Left colon (tissue), 2 donors: ENCODE measurements around the gene DYNLT4. TPM values are rescaled to one million over a fixed set of nuclear protein-coding genes. Genes with fewer than 3 reads are reported as not detected.
"Not testable (repeated sequence)": the region's sequence is repeated elsewhere in the genome, so short reads cannot be mapped to it uniquely, and the experiment has no call there.

Source experiments
- ATAC-seq: fragments of 200-7000 bp; cut with Tn5 transposase; one replicate; pipeline ENCODE4 v1.9.1; 2020; ENCODE audit warnings: mild to moderate bottlenecking, moderate library complexity
- DNase-seq, 2 donors: peaks; one replicate each; pipeline ENCODE4 v3.0.0-alpha.2; 2020
- intact Hi-C, 2 donors: fragments of 100-400 bp; cut with DNase I in 1 of 2; cut with micrococcal nuclease in 1 of 2; formaldehyde crosslinking; loops; one replicate each; pipeline versions ENCODE4 v1.11.2 to v1.14.0; 2022; cut with DNase I, micrococcal nuclease
- long read RNA-seq: library from polyadenylated mRNA; unstranded; transcript quantifications from one replicate; pipeline ENCODE4 v2.0.0, GENCODE V29; 2021
- total RNA-seq, 2 donors: library from RNA; stranded (reverse); fragmentation: NEBNext Ultra II Directional; extraction: Animal tissue kit (Norgen Biotek cat#: 25700); gene quantifications; one replicate each; pipeline ENCODE4 v1.2.1, GENCODE V29; 2021
- donor health status: DM: no; HTN: no; CAD: no.
- donor health status: DM: yes; HTN: yes; CAD: no.

Gene DYNLT4
- under 1 TPM; 0.40 to 0.47 TPM for total RNA-seq
- long read RNA-seq: 0 reads

GRCh38 chr1:44806704-44807363 lies at the start of gene DYNLT4:
DYNLT4 (minus strand) TSS chr1:44807351; CDS start chr1:44806668, 683 bp downstream.
- ATAC-seq (no peak), DNase-seq (no peak)
- intact Hi-C loops: no loop called here

DNA sequence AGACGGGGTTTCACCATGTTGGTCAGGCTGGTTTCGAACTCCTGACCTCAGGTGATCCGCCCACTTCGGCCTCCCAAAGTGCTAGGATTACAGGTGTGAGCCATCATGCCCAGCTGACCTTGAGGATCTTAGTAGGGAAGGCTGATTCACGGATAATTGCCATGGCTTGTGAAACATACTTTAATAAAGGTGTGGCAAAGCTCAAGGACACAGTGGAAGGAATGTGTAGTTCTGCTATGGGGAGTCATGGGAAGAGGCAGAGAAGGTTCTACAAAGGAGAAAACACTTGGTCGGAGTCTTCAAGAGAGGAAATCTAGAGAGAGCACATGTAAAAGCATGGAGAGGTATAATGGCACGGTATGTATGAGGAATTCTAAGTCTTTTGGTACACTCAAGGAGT lies 48.6 kb upstream of the DYNLT4 start:
- no peak for DNase-seq

GRCh38 chr1:44854970-44855369 lies 47.8 kb upstream of the DYNLT4 start:
- no peak for ATAC-seq
- DNase-seq: no peak
- intact Hi-C loops: no loop called here

More for the DNA sequence above, 48.6 kb upstream of the DYNLT4 start:
- intact Hi-C loops: no loop called here
- ATAC-seq: peak; percentile 64

DNA sequence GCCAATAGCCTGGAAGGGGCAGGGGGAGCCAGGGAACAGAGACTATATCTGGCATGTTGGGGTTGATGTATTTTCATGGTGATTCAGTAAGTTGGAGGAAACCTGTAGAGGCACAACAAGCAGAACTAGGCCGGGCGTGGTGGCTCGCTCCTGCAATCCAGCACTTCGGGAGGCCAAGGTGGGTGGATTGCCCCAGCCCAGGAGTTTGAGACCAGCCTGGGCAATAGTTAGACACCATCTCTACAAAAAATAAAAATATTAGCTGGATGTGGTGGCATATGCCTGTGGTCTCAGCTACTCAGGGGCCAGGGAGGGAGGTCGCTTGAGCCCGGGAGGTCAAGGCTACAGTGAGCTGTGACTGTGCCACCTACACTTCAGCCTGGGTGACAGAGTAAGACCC lies 46.0 kb upstream of the DYNLT4 start:
- ATAC-seq (no peak), DNase-seq (no peak)
- intact Hi-C loops: no loop called here

- intact Hi-C loops: no loop called here
- no peak for DNase-seq
- ATAC-seq: no peak
Observed at GRCh38 chr1:44851308-44851707, 44.2 kb upstream of the DYNLT4 start.

GRCh38 chr1:44849575-44850132 lies 42.5 kb upstream of the DYNLT4 start:
- intact Hi-C loops: no loop called here

DNA sequence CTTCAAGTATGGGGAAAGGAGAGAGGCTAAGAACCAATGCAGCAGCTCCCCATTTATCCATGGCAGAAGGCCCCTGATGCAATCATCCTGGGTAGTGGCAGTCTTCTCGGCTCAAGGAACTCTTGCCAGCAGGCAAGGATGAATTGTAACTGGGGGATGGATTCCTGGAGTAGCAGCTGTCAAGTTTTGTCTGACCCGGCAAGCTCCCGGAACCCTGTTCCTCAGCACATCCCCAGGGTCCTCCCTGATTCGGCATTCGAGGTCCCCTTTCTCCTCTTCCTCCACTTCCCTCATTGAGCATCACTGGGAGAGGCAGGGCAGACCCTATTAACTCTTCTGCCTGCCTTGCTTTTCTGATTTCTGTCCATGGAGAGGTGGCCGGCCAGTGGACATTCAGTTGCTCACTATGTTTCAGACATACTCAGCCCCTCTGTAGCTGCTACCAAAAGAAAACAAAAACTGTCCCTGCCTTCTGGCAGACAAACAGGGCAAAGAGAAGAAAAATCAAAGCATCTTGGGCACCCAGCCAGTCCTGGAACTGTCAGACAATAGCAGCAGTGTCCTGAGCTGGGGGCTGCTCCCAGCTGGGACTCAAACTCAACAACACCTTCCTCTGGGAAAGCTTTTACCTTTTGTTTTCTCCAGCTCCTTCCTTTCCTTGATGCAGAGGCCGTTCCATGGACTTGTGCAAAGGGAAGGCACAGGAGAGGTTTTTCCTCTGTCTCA lies 41.5 kb upstream of the DYNLT4 start:
- intact Hi-C loops: no loop called here
- ATAC-seq: no peak
- no peak for DNase-seq

More at GRCh38 chr1:44849575-44850132, 42.5 kb upstream of the DYNLT4 start:
- DNase-seq (no peak), ATAC-seq (no peak)

DNA sequence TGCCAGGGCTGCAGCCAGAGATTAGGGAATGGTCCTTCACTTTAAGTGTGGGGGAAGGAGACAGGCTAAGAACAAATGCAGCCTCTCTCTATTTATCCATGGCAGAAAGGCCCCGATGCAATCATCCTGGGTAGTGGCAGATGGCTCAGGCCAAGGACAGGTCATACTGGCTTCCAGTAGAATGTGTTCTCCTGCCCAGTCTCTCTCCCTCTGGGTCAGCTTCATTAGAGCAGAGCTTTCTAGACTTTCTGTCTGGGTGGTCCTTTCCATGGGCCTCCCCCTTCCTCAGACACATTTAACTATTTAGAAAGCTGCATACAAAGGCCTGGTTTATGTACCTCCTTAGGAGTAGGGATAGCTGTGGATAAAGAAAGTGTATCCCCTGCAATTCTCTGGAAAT lies 40.7 kb upstream of the DYNLT4 start:
- intact Hi-C loops: no loop called here
- ATAC-seq: no peak
- no peak for DNase-seq

DNA sequence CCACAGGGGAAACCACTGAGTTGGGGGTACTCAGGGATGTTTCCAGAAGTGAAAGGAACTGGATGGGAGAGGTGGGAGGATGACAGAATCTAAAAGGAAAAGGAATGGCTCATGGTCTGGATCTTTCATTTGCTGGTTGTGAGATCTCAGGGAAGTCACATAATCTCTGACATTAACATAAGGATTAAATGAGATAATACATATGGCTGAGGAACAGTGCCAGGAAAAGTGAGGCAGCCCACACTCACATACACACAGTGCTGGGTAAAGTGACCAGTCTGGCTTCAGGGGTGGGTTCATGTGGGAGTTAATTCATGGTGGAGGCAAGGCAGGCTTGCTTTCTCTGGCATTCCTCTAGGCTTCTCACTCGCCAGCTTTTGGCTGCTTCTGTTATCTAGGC lies 39.8 kb upstream of the DYNLT4 start:
- no peak for ATAC-seq

DNA sequence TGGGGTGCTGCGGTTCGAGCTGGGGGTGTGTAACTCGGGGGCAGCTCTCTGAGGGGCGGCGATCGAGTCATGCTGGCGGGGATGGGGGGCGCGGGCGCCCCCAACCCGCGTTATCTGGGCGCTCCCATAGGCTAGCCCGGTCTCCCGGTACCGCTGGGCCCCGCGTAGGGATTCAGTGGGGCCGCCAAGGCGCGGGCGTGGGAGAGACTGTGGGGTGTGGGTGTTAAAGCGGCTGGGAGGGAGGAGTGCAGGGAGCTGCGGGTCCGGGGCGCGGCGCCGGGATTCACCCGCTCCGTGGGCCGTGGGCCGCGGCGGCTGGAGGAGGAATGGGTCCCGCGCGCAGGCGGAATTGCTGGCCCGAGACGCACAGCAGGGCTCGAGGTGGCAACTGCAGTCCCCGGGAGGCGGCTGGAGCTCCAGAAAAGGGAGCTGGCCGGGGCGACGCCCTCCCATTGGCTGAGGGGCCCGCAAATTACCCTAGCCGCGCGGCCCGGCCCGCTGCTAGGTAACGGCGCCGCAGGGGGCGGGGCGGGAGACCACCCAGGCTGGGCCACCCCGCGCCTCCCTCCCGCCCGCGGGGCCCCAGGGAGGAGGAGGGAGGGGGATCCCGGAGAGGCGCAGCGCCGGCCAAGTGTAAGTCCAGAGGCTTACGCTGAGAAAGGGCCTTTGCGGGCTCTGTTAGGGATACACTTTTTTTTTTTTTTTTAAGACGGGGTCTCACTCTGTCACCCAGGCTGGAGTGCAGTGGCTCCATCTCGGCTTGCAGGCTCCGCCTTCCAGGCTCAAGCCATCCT lies 35.9 kb upstream of the DYNLT4 start, which contains the start of gene PTCH2:
PTCH2 (minus strand) TSS at position 392 of the 794 bp plus-strand sequence; CDS start at position 71, 321 bp downstream.
- ATAC-seq (peak; percentile 82), DNase-seq (peak; percentile 66 to 69)
- intact Hi-C loops: no loop called here

More for the DNA sequence above, 39.8 kb upstream of the DYNLT4 start:
- intact Hi-C loops: no loop called here
- DNase-seq: no peak

- intact Hi-C loops: no loop called here
- DNase-seq (no peak), ATAC-seq (peak; percentile 43)
Observed at GRCh38 chr1:44842486-44842861, 35.3 kb upstream of the DYNLT4 start.

- DNase-seq (no peak), ATAC-seq (no peak)
- intact Hi-C loops: loop anchor here in 1 of 2 donors (10.0 kb wide), 1 partner anchor 55 kb away; the partner anchor contains the start of gene BEST4
Observed at GRCh38 chr1:44839576-44839975, 32.4 kb upstream of the DYNLT4 start.

GRCh38 chr1:44838294-44838693 lies 31.1 kb upstream of the DYNLT4 start:
- not testable (repeated sequence) for DNase-seq, ATAC-seq
- intact Hi-C loops: loop anchor here in 1 of 2 donors (10.0 kb wide), 1 partner anchor 53 kb away; the partner anchor contains the start of gene BEST4

DNA sequence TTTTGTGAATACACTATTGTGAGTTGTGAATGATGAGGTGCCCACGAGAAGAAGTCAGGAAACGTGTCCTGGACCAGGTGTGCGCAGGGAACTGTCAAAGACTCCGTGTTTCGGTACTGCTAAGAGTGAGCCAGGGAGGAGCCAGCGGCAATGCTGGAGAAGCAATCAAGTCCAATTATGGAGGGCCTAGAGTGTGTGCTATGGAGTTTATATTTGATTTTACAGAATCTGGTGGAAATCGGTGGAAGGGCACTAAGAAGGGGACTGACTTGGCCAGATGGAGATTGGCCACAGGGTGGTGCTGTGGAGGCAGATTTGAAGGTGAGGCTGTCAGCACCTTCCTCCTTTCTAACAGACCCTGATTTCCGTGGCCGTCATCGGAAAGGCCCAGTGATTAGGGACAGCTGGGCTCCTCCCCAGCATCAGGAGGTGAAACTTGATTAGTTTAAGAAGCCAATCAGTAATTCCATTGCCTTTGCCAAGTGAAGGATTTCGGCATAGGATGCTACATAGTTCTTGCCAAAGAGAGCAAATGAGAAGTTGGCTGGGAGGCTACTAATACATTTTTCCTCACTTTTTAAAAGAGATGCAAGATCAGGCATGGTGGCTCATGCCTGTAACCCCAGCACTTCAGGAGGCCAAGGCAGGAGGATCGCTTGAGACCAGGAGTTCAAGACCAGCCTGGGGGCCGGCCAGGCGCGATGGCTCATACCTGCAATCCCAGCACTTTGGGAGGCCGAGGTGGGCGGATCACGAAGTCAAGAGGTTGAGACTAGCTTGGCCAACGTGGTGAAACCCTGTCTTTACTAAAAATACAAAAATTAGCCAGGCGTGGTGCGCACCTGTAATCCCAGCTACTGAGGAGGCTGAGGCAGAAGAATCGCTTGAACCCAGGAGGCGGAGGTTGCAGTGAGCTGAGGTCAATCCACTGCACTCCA lies 28.9 kb upstream of the DYNLT4 start:
- ATAC-seq (peak; percentile 90), DNase-seq (peak; percentile 82 to 94)
- intact Hi-C loops: loop anchor here in 1 of 2 donors (10.0 kb wide), 1 partner anchor 51 kb away; the partner anchor contains the start of gene BEST4

- intact Hi-C loops: loop anchor here in 1 of 2 donors (10.0 kb wide), 1 partner anchor 50 kb away; the partner anchor contains the start of gene BEST4
- ATAC-seq: no peak
- DNase-seq: no peak
Observed at GRCh38 chr1:44834328-44834727, 27.2 kb upstream of the DYNLT4 start.

GRCh38 chr1:44832056-44832705 lies 25.0 kb upstream of the DYNLT4 start:
- intact Hi-C loops: loop anchor here in 1 of 2 donors (10.0 kb wide), 1 partner anchor 47 kb away; the partner anchor contains the start of gene BEST4
- ATAC-seq: no peak

GRCh38 chr1:44831516-44831915 lies 24.4 kb upstream of the DYNLT4 start:
- ATAC-seq (no peak), DNase-seq (no peak)
- intact Hi-C loops: loop anchor here in 1 of 2 donors (10.0 kb wide), 1 partner anchor 47 kb away; the partner anchor contains the start of gene BEST4

More at GRCh38 chr1:44832056-44832705, 25.0 kb upstream of the DYNLT4 start:
- no peak for DNase-seq
